Activated CD4-positive, CD25-positive, alpha-beta regulatory T cell treated with anti-CD3 and anti-CD28 coated beads, Interleukin-2, amount 50 U/mL, for 16 hours (primary cell): ENCODE measurements around the gene PPP1R1B.

Source experiments
- DNase-seq: peaks from one replicate; pipeline ENCODE4 v3.0.0-alpha.2; 2020; ENCODE audit warnings: low read depth, low spot score

The PPP1R1B gene

DNA sequence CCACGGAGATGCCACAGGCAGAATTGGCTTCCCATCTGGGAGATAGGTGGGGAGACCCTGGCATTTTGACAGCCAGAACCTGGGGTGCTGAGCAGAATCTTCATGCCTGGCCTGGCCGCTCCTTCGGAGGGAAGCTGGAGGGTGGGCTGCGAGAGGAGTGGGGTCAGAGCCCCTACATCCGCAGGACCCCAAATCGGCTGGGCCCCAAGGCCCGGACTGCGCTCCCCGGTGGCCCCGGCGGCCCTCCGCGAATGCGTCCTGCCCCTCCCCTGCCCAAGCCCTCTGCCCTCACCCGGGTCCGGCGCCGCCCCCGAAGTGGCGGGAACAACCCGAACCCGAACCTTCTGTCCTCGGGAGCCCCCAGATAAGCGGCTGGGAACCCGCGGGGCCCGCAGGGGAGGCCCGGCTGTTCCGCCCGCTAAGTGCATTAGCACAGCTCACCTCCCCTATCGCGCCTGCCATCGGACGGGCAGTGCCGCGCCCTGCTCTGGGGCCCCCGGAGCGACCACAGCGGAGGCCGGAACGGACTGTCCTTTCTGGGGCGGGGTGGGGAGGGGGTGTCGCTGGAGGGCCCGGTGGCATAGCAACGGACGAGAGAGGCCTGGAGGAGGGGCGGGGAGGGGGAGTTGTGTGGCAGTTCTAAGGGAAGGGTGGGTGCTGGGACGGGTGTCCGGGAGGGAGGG, 40.7 kb downstream of the PPP1R1B start:
- DNase-seq, result no peak

DNA sequence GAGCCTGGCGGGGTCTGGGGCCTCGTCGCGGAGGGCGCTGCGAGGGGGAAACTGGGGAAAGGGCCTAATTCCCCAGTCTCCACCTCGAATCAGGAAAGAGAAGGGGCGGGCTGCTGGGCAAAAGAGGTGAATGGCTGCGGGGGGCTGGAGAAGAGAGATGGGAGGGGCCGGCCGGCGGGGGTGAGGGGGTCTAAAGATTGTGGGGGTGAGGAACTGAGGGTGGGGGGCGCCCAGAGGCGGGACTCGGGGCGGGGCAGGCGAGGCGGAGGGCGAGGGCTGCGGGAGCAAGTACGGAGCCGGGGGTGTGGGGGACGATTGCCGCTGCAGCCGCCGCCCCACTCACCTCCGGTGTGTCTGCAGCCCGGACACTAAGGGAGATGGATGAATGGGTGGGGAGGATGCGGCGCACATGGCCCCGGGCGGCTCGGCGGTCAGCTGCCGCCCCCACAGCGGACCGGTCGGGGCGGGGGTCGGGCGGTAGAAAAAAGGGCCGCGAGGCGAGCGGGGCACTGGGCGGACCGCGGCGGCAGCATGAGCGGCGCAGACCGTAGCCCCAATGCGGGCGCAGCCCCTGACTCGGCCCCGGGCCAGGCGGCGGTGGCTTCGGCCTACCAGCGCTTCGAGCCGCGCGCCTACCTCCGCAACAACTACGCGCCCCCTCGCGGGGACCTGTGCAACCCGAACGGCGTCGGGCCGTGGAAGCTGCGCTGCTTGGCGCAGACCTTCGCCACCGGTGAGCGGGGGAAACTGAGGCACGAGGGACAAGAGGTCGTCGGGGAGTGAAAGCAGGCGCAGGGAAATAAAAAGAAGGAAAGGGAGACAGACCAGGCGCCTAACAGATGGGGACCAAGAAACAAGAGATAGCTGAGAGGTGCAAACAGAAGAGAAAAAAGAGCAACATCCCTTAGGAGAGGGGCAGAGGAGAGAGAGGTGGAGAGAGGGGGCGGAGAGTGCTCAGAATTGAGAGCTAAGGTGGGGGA, 41.5 kb downstream of the PPP1R1B start, which contains the start of gene PNMT:
TSS of gene PNMT (plus strand) at position 509 of the 980 bp plus-strand sequence. CDS start at position 532, 23 bp downstream.
- no peak for DNase-seq

DNA sequence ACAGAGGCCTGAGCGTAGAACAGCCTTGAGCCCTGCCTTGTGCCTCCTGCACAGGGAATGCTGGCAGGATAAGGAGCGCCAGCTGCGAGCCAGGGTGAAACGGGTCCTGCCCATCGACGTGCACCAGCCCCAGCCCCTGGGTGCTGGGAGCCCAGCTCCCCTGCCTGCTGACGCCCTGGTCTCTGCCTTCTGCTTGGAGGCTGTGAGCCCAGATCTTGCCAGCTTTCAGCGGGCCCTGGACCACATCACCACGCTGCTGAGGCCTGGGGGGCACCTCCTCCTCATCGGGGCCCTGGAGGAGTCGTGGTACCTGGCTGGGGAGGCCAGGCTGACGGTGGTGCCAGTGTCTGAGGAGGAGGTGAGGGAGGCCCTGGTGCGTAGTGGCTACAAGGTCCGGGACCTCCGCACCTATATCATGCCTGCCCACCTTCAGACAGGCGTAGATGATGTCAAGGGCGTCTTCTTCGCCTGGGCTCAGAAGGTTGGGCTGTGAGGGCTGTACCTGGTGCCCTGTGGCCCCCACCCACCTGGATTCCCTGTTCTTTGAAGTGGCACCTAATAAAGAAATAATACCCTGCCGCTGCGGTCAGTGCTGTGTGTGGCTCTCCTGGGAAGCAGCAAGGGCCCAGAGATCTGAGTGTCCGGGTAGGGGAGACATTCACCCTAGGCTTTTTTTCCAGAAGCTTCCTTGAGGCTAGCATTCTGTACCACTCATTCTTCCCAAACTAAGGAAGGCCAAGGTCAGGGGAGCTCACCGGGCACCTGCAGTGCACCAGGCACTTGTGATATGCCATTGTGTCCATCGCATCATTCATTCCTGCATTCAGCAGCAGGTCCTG, 43.4 kb downstream of the PPP1R1B start:
- DNase-seq, result no peak

GRCh38 chr17:39670746-39671145, 44.0 kb downstream of the PPP1R1B start:
- DNase-seq, result no peak

GRCh38 chr17:39671651-39672521, 45.1 kb downstream of the PPP1R1B start:
- DNase-seq, result no peak

DNA sequence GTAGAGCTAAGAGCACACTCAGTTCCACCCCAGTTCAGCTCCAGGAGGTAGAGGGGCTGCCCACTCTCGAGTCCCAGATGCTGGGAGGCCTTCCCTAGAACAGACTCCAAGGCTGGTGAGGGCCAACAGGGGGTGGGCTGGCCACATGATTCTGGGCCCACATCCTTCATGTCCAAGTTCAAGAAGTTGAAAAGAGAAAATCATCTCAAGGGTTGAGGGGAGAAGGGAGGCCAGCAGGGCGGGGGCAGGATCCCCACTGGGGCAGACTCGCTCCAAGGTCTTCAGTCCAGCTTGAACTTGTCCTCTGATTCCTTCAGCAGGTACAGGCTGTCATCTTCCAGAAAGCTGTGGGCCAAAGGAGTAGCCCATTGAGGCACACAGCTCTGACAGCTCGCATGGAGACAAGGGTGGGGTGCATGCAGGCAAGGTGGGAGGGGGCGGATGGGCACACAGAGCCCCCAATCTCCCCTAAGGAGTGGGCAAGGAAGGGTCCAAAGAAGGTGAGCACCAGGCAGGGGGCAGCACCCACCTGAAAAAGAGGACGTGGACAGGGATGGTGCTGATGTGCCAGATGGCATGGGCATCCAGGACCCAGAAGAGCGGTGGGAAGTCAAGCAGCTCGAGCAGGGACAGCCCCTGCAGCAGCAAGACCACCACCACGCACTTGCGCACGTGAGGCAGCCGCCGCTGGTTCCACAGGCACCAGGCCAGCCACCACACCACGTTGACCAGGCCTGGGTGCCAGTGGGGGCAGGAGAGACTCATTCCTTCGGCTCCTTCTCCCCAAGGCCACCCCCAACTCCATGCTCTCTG, 46.0 kb downstream of the PPP1R1B start:
- no peak for DNase-seq

GRCh38 chr17:39673335-39674081, 46.8 kb downstream of the PPP1R1B start:
- DNase-seq, result no peak

- no peak for DNase-seq
These were observed 47.4 kb downstream of the PPP1R1B start for GRCh38 chr17:39674179-39674578.

DNA sequence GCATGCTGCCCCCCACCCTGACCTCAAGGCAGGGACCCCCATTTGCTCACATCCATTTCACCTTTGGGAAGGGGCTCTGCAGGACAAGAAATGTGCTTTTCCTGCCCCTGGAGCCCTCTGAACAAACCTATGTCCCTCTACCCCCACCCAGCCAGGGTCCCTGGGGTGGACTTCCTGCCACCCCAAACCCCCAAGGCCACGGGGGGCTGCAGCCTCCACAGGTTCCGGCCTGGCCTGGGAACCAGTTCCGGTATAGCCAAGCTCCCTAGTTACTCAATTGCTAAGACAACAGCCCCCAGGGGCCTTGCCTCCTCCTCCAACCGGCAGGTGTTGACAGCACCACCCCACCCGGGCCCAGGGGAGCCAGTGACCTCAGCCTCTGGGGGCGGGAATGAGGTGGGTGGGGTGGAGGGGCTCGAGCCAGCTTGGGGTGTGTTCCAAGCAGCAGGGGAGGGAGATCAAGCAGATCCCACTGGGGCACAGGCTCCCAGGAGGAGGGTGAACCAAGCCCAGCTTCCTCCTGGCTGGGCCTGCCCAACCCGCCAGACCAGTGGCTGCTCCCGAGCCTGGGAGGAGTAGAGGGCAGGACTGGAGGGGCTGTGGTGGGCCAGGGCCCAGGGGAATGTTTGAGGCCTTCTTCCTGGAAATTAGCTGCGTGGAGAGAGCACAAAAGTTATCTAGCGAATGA, 48.1 kb downstream of the PPP1R1B start:
- no peak for DNase-seq

- no peak for DNase-seq
These were observed 48.8 kb downstream of the PPP1R1B start for GRCh38 chr17:39675390-39676082.

DNA sequence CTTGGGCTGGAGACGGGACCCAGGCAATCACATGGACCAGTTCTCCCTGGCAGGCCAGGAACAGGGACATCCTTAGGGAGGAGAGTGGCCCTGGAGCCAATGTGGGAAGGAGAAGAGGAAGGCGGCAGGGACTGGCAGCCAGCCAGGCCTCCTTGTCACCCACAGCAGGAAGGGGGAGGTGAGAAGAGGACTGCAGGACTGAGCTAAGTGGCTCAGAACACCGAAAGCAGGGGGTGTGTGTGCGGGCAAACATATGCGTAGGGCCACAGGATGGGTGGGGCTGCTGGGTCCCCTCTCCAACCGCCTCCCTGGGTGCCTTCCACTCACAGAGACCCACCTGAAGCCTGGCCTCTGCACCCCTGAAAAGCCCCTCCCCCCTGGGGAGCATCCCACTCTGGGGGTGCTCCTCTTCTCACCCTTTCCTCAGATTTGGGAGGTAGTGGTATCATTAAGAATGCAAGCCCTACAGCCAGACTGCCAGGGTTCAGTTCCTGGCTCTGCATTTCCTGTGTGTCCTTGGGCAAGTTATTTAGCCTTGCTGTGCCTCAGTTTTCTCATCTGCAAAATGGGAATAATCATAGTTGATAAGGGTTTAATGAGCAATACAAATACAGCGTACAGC, 49.6 kb downstream of the PPP1R1B start:
- no peak for DNase-seq

GRCh38 chr17:39677072-39677471, 50.3 kb downstream of the PPP1R1B start:
- DNase-seq, result no peak

- DNase-seq, result no peak
These were observed 51.0 kb downstream of the PPP1R1B start for GRCh38 chr17:39677542-39678339.

DNA sequence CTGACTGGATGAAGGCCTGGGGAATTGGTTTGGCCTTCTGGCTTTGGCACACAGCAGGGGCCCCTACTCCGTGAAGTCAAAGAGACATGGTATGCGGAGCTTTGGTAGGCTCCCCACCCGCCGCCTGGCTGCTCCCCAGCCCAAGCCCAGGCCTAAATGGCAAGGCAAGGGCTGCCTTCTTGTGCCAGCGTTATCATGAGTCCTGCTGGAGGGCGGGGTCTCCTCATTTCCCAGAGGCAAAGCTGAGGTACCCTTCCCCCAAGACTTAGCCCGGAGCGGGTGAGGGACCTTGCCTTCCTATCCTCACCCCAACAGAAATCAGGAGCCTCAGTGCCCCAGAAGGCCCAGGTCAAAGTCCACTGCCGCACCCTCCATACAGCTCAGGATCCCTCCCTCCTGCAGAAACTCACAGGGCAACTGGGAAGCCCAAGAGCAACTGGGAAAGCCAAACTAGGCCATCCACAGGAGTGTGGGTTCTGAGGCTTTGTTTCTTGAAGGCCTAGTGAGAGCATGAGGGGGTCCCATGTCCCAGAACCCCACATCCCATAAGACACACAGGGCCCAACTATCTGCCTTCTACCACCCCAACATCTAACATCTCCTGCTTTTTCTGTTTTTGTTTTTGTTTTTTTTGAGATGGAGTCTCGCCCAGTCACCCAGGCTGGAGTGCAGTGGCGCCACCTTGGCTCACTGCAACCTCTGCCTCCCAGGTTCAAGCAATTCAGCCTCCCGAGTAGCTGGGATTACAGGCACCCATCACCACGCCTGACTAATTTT, 51.8 kb downstream of the PPP1R1B start:
- no peak for DNase-seq

- DNase-seq, result no peak
These were observed 52.9 kb downstream of the PPP1R1B start for GRCh38 chr17:39679521-39680192.
